GM18502 (cell line): ENCODE data around the gene ITGA8.
"Not testable (repeated sequence)": the region's sequence is repeated elsewhere in the genome, so short reads cannot be mapped to it uniquely, and the experiment has no call there.

Experiments
- ATAC-seq: cut with Tn5 transposase; IDR thresholded peaks from one replicate; pipeline ENCODE4 v1.9.1; 2021; ENCODE audit warnings: mild to moderate bottlenecking; ENCODE audit not compliant: unreplicated experiment, poor library complexity

ITGA8 gene

DNA sequence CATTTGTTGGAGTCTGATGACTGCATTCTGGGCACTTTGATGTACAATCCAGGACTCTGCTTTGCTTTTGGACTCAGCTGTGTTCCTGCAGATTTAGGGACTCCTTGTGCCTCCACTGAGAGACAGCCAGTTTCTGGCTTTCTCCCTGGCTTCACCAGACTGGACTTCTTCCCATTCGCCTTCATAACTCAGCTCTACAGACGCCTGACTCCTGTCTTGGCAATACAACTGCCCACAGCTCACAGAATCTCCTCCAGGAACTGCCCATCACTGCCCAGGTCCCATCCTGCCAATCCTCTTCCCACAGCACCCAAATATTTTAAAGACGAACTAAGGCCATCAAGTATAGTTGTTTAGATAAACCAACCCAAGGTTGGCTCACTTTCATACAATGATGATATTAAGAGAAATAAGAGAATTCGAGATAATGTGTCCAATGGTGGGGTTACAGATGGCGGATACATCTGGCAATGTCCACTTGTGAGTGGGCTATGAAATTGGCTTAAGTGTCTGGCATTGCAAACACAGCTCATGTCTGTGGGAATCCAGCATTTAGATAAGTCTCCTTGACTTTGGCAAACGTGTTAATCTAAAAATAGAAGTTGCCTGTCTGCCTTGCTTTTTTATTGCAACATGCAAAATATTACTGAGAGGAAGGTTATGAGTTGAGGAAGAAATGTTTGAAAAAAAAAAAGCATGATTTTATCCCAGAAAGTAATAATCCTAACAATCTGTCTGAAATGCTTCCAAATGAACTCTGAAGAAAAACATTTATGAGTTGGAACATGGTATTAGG is 95.1 kb downstream of the ITGA8 start:
- no peak for ATAC-seq

DNA sequence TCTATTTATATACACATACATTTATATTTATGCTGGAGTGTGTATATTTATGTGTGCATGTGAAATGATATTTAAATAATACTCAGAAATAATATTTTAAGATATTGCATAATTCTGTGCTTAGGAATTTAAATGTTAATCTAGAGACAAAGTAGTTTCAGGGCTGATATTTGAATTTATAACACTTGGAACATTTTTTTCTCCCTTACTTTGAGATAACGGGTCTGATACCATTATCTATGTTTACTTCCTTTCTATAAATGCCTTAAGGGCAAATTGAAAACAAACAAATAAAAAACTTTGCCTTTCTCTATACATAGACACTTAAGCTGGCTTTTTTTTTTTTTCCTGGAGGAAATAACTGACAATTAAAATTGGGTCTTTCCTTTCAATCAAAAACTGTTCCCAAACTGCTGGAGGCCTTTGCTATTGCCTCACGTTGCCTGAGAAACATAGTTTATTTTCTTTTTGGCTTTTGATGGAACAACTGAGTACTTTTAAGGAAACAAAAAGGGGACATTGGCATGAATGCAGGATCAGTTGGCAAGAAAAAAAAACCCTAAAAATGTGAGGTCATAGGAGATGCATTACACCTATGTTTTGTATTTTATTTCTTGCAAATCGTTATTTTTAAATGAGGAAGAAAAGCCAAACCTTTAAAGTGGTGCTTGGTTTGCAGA is 98.7 kb downstream of the ITGA8 start:
- no peak for ATAC-seq

DNA sequence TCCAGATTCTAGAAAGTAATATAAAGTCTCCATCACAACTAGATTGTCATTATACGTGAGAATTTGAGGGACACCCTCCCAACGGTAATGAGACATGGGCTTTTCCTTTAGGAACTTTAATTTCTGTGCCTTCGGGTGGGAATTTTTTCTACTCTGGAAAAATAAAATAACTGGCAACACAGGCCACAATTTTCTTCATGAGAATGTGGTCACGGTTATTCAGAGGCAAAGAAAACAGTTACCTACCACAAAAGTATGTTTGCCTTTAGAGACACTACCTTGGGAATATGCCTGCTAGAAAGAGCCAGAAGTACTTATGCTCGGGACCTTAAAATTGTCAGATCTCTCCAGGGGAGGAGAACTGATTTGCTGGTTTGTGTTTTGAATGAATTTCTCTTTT is 99.4 kb downstream of the ITGA8 start:
- ATAC-seq, result no peak

DNA sequence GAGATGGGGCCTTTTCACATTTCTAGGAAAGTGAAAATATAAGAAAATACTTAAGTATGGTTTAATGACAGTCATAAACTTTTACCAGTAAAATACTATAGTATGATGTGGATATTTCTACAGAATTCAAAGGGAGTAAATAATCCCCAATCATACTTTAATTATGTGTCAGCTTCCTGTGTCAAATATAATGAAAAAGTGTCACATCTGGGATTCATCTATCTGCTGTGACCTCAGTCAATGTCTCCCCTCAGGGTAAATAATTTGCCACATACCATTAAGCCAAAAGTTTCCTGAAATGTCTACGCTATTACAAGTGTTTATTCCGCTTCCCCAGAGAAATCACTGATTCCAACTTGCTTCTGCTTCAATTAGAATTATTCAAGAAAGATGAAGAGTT is 110.5 kb downstream of the ITGA8 start:
- no peak for ATAC-seq

DNA sequence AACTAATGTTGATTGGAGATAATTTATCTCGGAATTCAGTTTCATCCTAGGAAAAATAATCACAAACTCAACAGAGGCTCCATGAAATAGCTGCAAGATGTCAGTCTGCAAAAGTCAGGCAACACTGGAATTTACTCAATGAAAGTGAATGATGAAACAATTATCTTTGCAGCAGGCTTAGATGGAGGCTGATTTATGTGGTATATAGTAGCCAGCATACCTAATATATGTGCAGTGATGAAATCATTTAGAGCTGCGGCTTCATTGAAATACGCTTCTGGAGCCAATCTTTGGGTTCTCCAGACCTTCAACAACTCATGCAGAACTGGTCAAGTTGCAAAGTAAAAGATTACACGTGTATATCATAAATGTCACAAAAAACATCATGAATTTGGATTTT is 113.3 kb downstream of the ITGA8 start:
- no peak for ATAC-seq

DNA sequence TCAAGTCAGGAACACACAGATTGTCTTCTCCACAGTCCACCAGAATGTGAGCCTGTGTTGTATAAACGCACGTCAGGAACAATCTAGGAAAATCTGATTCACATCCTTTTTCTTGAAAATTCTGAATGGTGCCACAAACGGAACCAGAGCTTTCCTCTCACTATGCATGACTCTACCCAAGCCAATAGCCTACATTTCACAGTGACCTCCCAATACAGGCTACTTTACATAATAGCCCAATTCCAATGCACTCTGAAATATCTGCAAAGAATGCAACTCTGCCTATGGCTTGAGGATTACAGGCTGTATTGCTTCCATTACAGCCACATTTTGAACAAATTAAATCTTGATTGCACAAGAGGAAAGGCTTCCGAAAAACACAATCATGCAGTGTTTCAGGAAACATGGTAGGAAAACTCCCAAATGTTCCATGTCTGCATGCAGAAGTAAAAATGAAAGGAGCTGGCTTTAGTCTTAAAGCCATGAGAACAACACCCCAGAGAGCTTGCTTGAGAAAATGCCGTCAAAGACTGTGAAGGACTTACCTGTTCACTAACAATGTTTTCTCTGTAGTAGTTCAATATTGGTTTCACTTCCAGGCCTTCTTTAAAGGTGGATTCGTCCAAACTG is 113.9 kb downstream of the ITGA8 start:
- no peak for ATAC-seq

DNA sequence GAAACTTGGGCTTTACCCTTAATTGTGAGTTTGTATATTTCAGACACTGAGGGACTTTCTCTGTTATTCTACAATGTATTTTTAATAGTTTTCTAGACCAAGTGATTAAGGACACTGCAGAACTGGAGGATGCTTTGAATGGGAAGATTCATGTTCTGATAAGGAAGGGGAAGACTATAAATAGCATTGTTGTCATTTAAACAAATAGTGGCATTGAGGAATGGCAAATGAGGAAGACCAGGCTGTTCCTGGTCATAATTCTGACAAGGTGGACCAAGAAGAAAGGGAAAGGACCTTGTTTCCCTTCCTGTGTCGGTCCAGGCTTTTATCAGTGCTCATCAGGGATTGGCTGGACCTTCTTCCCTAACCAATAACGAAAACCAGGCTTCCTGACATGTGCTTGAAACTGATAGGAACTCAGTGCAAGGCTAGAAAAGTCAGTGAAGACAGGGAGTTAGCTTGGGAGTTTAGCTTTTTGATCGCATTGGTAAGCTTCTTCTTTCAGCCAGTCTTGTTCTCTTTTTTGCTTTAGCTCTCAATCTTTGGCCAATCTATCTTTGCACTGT is 116.2 kb downstream of the ITGA8 start:
- ATAC-seq, result no peak

DNA sequence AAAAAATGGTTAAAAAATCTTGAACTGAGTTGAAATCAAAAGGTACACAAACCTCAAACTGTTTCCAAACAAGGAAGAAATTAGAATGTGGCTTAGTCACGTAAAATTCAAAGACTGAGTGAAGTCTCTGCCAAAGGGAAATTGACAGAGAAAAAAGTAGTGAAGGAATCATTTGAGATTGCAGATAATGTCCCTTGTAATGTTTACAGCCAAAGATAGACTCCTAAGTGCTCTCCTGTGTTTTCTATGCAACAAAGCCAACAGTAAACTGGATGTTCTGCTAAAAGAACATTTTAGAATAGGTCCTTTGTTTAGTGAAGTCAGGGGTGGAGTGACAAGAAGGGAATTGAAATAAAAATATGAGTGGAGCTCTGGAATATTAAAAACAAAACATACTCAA is 117.9 kb downstream of the ITGA8 start:
- ATAC-seq, result no peak

DNA sequence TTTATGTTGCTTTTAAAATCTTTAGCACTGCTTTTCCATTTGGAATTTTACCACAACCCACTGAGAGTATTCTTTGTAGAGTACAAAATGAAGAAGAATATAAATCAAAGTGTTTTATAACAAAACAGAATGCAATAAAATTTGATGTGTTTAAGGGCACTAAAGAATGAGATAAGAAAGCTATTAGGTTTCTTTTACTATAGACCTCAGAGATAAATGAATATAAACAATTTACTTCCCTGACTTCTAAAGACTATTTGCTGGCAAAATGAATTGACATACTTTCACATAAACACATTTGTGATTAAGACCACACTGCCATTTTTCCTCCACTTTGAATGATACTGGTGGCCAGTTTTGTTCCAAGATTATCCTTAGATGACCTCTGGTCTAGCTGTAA is 124.5 kb downstream of the ITGA8 start:
- ATAC-seq, result no peak

DNA sequence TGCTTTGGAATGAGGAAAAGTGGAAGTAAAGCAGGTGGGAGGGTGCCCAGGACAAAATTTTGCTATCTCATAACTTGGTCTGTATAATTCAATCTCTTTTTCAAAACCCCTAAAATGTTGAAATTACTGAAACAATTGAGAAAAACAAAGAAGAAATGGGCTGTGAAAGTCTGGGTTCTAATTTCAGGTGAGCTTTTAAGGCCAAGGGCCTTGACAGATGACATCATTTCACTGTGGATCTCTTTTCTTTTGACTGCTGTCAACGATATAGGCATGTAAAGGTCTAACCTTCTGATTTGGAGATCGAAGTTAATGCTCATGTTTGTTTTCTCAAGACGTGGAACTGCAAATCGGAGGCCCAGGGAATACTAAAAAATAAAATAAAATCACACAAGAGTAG is 127.8 kb downstream of the ITGA8 start:
- no peak for ATAC-seq

DNA sequence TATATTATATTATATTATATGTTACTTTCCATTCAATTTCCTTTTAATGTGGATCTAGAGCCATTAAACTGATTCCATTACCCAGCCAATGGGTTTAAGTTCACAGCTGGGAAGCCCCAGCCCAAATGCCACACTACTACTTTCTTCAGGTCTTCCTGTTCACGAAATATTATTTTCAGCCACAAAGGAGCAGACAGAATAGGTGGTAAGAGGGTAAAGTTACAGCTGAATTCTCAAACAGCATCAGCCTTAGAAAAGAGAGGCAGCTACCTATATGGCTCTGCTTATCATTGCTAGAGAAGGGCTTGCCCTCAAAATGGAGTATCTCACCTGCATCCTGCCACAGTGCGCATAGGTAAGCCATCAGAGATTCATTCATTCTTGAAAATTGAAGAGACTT is 128.3 kb downstream of the ITGA8 start:
- no peak for ATAC-seq

DNA sequence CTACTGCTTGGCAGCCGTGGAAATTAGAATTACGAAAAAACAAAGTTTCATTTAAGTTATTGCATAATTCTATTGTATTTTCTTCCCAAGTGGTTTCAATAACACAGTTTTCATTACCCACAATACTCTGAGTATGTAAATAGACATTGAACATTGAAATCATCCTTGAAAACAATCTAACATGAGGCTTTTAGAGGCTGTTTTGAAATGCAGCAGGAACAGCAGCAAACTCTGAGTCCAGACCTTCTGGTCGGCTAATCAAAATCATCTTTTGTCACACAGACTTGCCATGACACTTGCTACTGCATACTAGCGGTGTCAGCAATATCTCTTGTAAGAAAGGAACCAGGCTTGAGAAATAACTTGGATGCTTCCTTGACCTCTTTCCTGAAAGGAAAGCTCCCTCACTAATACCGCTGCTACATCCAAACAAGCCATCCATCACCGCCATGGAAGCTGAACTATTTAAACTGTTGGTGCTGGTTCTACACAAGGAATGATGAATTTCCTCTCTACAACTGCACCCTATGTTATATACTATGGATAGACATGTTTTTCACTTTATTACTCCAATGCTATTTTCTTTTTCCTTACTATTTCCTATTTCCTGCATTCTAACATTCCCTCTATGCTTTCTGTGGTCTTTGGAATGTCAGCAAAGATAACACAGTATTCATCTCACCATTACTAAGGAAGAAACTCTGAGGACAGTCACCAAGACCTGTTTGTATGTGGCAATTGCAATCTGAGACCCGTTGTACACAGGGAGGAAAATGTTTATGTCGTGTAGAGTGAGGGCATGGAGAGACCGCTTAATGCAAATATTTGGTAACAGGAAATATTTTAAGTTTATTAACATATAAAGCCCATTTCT is 130.8 kb downstream of the ITGA8 start:
- no peak for ATAC-seq

DNA sequence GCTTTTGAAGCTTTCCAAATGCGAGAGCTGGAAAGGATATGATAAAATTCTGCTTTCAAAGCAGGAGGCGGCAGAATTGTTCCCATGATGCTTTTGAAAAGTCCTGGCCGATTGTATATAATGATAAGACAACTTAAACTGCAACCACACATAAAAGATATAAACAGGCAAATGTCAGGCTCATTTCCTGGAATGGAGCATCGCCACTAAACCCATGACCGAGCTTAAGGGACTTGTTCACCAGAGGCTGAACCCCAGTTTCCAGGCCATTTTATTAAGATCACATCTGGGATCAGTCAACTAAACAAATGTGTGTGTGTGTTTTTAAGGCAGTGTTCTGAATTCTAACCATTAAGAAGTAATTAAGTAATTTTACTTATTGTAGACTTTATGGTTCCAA is 131.6 kb downstream of the ITGA8 start:
- no peak for ATAC-seq

DNA sequence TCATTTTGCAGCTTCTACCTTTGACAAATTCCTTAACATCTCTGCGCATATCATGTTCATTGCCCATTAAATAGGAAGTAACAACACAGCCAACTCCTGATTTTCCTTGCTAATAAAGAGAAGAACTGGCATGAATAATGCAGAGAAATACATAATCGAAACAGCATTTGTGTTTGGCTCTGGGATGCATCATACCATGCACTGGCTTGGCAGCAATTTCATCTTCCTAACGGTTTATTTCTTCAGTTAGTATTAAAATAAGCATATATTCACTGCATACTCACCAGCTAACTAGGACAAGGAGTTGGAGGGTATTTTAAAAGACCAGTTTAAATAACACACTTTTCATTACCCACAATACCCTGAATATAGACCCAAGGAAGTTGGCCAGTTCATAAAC is 132.5 kb downstream of the ITGA8 start:
- ATAC-seq, result no peak

DNA sequence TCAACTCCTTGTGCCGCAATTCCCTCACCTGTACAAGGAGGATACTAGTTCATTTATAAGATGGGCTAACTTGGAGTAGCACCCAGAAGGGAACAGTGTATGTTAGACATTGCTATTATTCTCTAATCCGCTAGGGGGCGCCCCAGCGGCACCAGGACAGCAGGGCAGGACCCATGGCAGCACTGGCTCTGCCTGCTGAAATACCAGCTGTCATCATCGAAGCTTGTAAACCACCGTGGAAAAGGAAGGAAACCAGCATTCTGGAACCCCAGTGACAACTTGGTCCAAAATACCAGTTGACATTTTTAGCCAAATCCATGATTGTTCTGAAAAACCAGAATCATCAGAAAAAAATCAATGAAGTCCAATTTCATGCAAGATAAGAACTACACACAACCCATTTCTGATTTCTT is 134.4 kb downstream of the ITGA8 start:
- ATAC-seq, result no peak

DNA sequence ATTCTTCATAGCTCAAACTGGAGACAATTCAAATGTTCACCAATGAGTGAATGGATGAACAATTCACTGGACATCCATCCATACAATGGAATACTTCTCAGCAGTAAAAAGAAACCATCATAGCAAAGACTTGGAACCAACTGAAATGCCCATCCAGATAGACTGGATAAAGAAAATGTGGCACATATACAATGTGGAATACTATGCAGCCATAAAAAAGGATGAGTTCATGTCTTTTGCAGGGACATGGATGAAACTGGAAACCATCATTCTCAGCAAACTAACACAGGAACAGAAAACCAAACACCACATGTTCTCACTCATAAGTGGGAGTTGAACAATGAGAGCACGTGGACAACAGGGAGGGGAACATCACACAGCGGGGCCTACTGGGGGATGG is 136.8 kb downstream of the ITGA8 start:
- ATAC-seq, result not testable (repeated sequence)

DNA sequence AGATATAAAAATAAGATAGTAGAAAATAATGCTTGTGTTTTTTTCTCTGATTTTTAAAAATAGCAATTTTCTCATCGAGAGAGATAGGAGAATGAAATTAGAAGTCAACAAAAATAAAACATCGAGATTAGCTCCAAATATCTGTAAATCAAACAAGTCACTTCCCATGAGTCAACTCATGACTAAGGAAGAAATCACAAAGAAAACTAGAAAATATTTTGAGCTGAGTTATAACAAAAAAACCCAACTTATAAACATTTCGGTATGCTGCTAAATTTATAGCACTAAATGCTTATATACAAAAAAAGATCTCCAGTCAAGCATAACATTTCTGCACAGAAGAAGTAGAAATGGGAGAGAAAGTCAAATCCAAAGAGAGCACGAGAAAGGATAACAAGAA is 140.1 kb downstream of the ITGA8 start:
- no peak for ATAC-seq

DNA sequence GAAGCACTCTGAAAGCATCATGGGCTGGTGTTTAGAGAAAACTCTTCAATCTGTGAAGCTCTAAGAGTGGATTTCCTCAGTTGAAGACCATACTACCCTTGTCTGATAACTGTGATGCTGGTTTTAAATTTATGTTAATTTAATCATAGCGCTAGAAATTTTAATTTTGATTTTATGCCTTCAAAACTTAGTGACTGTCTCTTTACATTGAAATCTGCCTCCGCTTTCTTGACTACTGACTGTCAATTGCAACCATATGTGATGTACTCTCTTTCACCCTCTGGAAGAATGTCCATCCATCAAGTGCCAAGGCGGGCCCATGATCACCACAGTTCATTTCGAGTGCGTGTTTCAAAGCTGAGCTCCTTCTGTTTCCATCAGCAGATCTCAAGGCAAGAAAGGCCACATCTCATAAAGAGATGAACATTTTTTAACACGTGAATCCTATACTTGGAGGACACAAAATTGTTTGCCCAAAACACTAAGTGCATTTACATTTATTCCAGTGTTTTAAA is 147.1 kb downstream of the ITGA8 start:
- ATAC-seq, result no peak

DNA sequence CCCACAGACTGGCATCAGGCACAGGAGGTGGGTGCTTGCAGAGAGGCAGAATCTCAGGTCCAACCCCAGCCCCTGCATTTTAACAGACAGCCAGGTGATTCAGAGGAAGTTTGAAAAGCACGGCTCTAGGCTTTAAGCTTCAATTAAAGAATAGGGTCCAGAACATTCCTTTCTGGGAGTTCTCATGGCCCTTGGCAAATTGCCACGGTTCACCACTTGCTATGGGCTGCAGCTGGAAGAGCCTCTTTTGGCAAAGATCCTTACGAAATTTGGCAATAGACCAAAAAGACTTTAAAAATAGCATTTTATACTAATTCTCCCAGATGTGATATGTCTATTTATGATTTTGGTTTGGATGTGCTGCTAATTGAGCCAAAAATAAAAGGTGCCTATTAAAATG is 148.1 kb downstream of the ITGA8 start:
- ATAC-seq, result no peak

DNA sequence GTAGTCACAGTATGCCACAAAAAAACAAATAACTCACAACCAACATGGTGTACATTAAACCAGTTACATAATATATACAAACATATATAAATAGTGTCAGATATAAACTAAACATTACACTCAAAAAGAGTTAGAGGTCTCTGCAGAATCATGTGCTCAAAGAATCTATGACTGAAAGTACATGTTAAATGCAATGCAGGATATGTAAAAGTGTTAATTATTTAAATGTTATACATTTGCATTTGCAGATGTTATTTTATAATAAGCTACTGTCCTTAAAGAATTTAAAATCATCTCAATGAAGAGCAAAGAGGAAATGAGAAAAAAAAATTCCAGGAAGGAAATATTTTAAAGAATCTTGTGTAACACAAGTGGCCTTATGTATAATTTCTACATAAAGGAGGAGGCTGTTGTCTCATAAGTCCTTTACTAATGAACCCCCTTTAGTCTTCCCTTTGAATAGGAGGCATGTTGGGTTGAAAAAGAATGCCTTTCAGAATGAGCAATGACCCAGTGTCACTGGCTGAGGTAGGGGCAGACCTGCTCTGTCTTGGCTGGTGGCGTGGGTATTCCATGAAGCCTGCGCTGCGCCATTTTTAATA is 148.9 kb downstream of the ITGA8 start:
- ATAC-seq, result no peak
